ENCODE data around the gene COPZ2.
"Not testable (repeated sequence)": the region's sequence is repeated elsewhere in the genome, so short reads cannot be mapped to it uniquely, and the experiment has no call there.

GRCh38 chr17:48017817-48018158 lies 19.8 kb downstream of the COPZ2 start:
- TF ChIP-seq, protein P1, sequence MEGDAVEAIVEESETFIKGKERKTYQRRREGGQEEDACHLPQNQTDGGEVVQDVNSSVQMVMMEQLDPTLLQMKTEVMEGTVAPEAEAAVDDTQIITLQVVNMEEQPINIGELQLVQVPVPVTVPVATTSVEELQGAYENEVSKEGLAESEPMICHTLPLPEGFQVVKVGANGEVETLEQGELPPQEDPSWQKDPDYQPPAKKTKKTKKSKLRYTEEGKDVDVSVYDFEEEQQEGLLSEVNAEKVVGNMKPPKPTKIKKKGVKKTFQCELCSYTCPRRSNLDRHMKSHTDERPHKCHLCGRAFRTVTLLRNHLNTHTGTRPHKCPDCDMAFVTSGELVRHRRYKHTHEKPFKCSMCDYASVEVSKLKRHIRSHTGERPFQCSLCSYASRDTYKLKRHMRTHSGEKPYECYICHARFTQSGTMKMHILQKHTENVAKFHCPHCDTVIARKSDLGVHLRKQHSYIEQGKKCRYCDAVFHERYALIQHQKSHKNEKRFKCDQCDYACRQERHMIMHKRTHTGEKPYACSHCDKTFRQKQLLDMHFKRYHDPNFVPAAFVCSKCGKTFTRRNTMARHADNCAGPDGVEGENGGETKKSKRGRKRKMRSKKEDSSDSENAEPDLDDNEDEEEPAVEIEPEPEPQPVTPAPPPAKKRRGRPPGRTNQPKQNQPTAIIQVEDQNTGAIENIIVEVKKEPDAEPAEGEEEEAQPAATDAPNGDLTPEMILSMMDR (IDR thresholded peaks at IDR 0.05), result not testable (repeated sequence)
- TF ChIP-seq EZH2phosphoT487, EZH2 (IDR thresholded peaks at IDR 0.05): not testable (repeated sequence)
